ENCODE results near the gene ZMYND8. TPM values are rescaled to one million over a fixed set of nuclear protein-coding genes. Genes with fewer than 3 reads are reported as not detected.

ZMYND8 gene
- total RNA-seq, 1 donor from 2014 or later, result 86.0 TPM

GRCh38 chr20:47343007-47343472, 13.5 kb downstream of the ZMYND8 start:
- Mint-ChIP-seq H3K27ac (ENCODE audit: unreplicated experiment) (no peak overlapping the region), H3K36me3 (ENCODE audit: low read depth) (peaks cover 24% of the 10 kb centered on the region), H3K4me1 (peaks cover 20% of the 10 kb centered on the region)

GRCh38 chr20:47338131-47338628, 18.3 kb downstream of the ZMYND8 start:
- no peak overlapping the region for H3K4me3 Mint-ChIP-seq
- H3K4me1 Mint-ChIP-seq, result peaks cover 41% of the 10 kb centered on the region
- DNase-seq (ENCODE audit: low read depth, low spot score), result no peak
- H3K36me3 Mint-ChIP-seq (ENCODE audit: low read depth), result peaks cover 9% of the 10 kb centered on the region
- H3K27me3 Mint-ChIP-seq (ENCODE audit: low read depth), result no peaks in the 10 kb centered on the region
- H3K9me3 Mint-ChIP-seq, result no peaks in the 10 kb centered on the region
- no peak for TF ChIP-seq CTCF (conservative IDR thresholded peaks at IDR 0.05)
- H3K27ac Mint-ChIP-seq (ENCODE audit: unreplicated experiment), result no peak overlapping the region

More at GRCh38 chr20:47343007-47343472, 13.5 kb downstream of the ZMYND8 start:
- no peak for TF ChIP-seq CTCF (conservative IDR thresholded peaks at IDR 0.05)
- no peaks in the 10 kb centered on the region for H3K27me3 Mint-ChIP-seq (ENCODE audit: low read depth)
- no peak overlapping the region for H3K4me3 Mint-ChIP-seq
- no peak for DNase-seq (ENCODE audit: low read depth, low spot score)
- H3K9me3 Mint-ChIP-seq, result no peaks in the 10 kb centered on the region

GRCh38 chr20:47337413-47337812, 19.1 kb downstream of the ZMYND8 start:
- Mint-ChIP-seq H3K27ac (ENCODE audit: unreplicated experiment) (no peak overlapping the region), H3K4me1 (peaks cover 48% of the 10 kb centered on the region), H3K36me3 (ENCODE audit: low read depth) (peaks cover 14% of the 10 kb centered on the region), H3K4me3 (no peak overlapping the region), H3K9me3 (no peaks in the 10 kb centered on the region), H3K27me3 (ENCODE audit: low read depth) (no peaks in the 10 kb centered on the region)
- DNase-seq (ENCODE audit: low read depth, low spot score), result no peak
- TF ChIP-seq CTCF (conservative IDR thresholded peaks at IDR 0.05), result no peak

GRCh38 chr20:47336129-47336754, 20.3 kb downstream of the ZMYND8 start:
- H3K4me3 Mint-ChIP-seq, result peak overlapping the region; percentile 44

More at GRCh38 chr20:47336129-47336754, 20.3 kb downstream of the ZMYND8 start:
- Mint-ChIP-seq H3K27me3 (ENCODE audit: low read depth) (no peaks in the 10 kb centered on the region), H3K36me3 (ENCODE audit: low read depth) (peaks cover 18% of the 10 kb centered on the region), H3K9me3 (no peaks in the 10 kb centered on the region), H3K4me1 (peaks cover 56% of the 10 kb centered on the region), H3K27ac (ENCODE audit: unreplicated experiment) (peak overlapping the region; percentile 81)
- DNase-seq (ENCODE audit: low read depth, low spot score), result no peak
- no peak for TF ChIP-seq CTCF (conservative IDR thresholded peaks at IDR 0.05)

All from neural crest cell (in vitro differentiated cells).